Measurements from ENCODE around the gene AK1.
"Not testable (repeated sequence)": the region's sequence is repeated elsewhere in the genome, so short reads cannot be mapped to it uniquely, and the experiment has no call there.

Gene AK1

GRCh38 chr9:127847833-127848755 lies 29.4 kb downstream of the AK1 start:
- no peak for DNase-seq (ENCODE audit: low read depth)

GRCh38 chr9:127847178-127847510 lies 30.3 kb downstream of the AK1 start:
- no peak for DNase-seq (ENCODE audit: low read depth)

- no peak for DNase-seq (ENCODE audit: low read depth)
Measured at GRCh38 chr9:127846443-127847177, 30.9 kb downstream of the AK1 start.

- DNase-seq (ENCODE audit: low read depth) = not testable (repeated sequence)
Measured at GRCh38 chr9:127845619-127846018, 31.9 kb downstream of the AK1 start.

- DNase-seq (ENCODE audit: low read depth) = no peak
Measured at GRCh38 chr9:127844821-127845359, 32.6 kb downstream of the AK1 start.

GRCh38 chr9:127841087-127841835 lies 36.2 kb downstream of the AK1 start:
- no peak for DNase-seq (ENCODE audit: low read depth)

- DNase-seq (ENCODE audit: low read depth) = peak; percentile 92
Measured at GRCh38 chr9:127838375-127839078, 38.9 kb downstream of the AK1 start.

GRCh38 chr9:127837346-127837745 lies 40.1 kb downstream of the AK1 start:
- no peak for DNase-seq (ENCODE audit: low read depth)

- DNase-seq (ENCODE audit: low read depth) = not testable (repeated sequence)
Measured at GRCh38 chr9:127836561-127836960, 40.9 kb downstream of the AK1 start.

- no peak for DNase-seq (ENCODE audit: low read depth)
Measured at GRCh38 chr9:127835991-127836516, 41.4 kb downstream of the AK1 start.

GRCh38 chr9:127833555-127833954 lies 43.9 kb downstream of the AK1 start:
- DNase-seq (ENCODE audit: low read depth) = no peak

GRCh38 chr9:127832248-127832647 lies 45.2 kb downstream of the AK1 start:
- DNase-seq (ENCODE audit: low read depth) = no peak

- no peak for DNase-seq (ENCODE audit: low read depth)
Measured at GRCh38 chr9:127829205-127829906, 48.1 kb downstream of the AK1 start.

- DNase-seq (ENCODE audit: low read depth) = no peak
Measured at GRCh38 chr9:127828262-127829031, 49.0 kb downstream of the AK1 start.

GRCh38 chr9:127826253-127826913 lies 51.1 kb downstream of the AK1 start:
- DNase-seq (ENCODE audit: low read depth) = no peak

GRCh38 chr9:127825319-127826051 lies 52.0 kb downstream of the AK1 start:
- no peak for DNase-seq (ENCODE audit: low read depth)

- DNase-seq (ENCODE audit: low read depth) = no peak
Measured at GRCh38 chr9:127822108-127822507, 55.4 kb downstream of the AK1 start.

GRCh38 chr9:127818574-127818973 lies 58.9 kb downstream of the AK1 start:
- no peak for DNase-seq (ENCODE audit: low read depth)

All from HS-5 (cell line).